GM21529 (cell line): ENCODE measurements around the gene POLR1E.

Source experiments
- ATAC-seq: cut with Tn5 transposase; IDR thresholded peaks from one replicate; pipeline ENCODE4 v1.9.1; 2021; ENCODE audit not compliant: unreplicated experiment

POLR1E gene

DNA sequence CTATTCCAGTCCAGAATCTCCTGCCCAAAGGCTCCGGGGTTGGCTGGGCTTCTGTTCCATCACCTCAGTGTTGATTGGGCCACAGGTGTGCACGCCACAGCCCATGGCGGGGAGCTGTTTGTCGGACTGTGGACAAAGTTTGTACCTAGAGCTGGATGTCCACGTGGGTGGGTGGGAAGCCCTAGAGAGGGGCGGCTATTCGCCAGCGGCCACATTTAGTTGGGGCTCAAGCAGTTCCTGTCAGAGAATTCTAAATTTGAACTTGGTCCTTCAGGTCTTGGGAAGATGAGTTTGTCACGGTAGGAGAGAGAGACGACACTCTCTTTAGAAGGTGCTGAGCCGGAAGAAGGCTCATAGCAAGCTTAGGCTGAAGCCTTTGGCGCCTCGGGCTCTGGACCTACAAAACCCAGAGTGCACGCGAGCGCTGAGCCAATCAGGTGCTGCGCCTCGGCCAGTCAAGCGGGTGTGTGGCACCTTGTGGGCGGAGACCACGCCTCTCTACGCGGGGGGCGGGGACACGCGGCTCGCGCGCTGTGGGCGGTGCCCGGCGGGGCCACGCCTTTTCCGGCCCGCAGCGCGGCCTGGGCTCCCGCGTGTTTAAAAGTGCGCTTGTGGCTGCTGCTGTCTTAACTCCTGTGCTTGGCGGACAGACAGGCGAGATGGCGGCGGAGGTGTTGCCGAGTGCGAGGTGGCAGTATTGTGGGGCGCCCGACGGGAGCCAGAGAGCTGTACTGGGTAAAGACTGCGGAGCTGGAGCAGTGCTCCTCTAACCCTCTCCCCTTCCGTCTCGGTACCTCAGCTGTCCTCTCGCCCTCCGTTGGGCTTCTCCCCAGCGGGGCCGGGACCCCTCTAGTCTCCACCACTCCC is at the start of gene POLR1E:
Gene POLR1E, plus strand, starts transcription at position 560 of the 867 bp plus-strand sequence. Its CDS starts 100 bp downstream, at position 660.
- ATAC-seq: peak; percentile 95

DNA sequence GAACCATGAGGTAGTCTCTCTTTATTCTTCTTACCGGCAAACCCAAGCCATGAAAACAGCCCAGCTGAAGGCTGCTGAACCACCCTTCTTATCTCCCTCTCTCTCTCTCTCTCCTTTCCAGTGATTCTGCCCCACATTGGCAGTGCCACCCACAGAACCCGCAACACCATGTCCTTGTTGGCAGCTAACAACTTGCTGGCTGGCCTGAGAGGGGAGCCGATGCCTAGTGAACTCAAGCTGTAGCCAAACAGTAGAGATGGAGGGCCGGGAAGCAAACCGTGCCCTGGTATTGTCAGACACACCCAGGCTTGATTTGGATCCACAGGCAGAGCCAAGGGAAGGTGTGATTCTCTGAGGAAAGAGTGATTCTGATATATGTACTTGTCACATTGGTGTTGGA is 49.2 kb upstream of the POLR1E start:
- no peak for ATAC-seq

DNA sequence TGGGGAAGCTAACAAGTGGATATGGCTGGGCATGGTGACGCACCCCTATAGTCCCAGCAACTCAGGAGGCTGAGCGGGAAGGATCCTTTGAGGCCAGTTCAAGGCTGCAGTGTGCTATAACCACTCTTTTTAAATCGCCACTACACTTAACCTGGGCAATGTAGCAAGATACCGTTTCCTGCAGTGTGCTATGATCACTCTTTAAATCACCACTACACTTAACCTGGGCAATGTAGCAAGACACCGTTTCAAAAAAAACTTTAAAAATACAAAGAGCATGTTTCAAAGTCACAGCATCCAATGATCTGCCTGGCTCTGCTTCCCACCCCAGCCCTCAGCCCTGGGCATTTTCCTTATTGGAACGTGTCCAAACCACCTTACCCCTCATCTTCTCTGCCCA is 48.7 kb upstream of the POLR1E start:
- ATAC-seq: no peak

GRCh38 chr9:37437621-37438020 is 48.1 kb upstream of the POLR1E start:
- no peak for ATAC-seq

DNA sequence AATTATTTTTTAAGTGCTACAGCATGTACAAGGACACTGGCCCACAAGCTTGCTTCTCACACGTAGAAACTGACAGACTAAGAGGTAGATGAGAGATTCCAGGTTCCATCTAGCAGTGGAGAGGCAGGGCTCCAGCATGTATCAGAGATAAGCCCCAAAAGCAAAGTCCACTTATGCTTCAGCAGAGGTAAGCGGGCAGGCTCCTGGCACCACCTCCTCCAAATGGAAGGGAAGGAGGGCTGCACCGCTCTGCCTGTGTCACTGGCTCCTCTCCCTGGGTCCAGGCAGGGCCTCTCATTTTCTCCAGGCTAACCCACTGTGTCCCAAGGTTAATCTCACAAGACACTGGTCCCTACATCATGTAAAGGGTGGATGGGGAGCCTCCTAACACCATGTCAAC is 47.4 kb upstream of the POLR1E start:
- ATAC-seq: no peak

DNA sequence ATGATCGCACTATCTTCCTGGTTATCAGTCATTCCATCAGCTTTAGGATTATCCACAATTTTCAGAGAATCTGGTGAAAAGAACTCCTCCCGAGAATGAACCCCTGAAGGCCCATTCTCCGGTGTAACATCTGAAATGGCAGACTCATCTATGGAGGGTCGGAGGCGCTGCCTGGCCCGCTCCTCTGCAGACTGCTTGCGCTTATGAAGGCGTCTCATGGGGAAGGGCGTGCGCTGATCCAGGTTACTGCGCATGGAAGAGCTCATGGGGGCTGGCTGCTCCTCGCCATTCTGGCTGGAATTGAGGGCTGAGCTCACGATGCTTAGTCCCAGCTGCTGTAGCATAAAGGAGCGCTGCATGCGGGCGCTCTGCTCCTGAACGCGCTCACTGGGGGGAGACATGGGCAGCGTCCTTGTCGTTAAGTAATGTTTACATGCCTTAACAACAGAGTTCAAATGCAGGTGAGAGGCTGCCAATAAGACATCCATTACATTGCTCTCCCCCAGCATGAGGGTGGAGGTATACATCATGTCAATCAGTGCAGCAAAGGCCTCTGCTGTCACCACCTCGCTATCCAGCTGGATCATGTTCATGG is 43.9 kb upstream of the POLR1E start:
- ATAC-seq: no peak

GRCh38 chr9:37442556-37442955 is 43.2 kb upstream of the POLR1E start:
- ATAC-seq: no peak

GRCh38 chr9:37443566-37443965 is 42.2 kb upstream of the POLR1E start:
- ATAC-seq: no peak

GRCh38 chr9:37444890-37445289 is 40.9 kb upstream of the POLR1E start:
- ATAC-seq: no peak

GRCh38 chr9:37445832-37446231 is 39.9 kb upstream of the POLR1E start:
- no peak for ATAC-seq

DNA sequence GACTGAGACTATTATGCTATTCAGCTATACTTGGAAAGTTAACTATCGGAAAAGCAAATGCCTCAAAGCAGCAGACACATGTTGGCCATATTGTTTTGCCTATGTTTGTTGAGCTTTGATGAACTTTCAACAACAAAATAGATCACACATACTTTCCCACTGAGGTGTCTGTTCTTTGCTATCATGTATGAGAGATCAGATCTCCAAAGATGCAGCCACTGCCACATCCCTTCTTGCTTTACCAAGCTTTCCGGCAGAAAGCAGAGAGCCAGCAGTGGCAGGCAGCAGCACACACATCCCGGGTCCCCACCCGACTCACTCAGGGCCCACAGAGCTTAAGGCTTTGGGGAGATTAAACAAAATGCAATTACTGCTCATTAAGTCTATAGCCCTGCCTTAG is 39.3 kb upstream of the POLR1E start:
- no peak for ATAC-seq

- ATAC-seq: no peak
Observed at GRCh38 chr9:37447111-37447510, 38.6 kb upstream of the POLR1E start.

- ATAC-seq: no peak
Observed at GRCh38 chr9:37449862-37450632, 35.7 kb upstream of the POLR1E start.

GRCh38 chr9:37451628-37452027 is 34.1 kb upstream of the POLR1E start:
- ATAC-seq: no peak

GRCh38 chr9:37452611-37453010 is 33.1 kb upstream of the POLR1E start:
- ATAC-seq: no peak

GRCh38 chr9:37453827-37454226 is 31.9 kb upstream of the POLR1E start:
- no peak for ATAC-seq

GRCh38 chr9:37454238-37454637 is 31.5 kb upstream of the POLR1E start:
- no peak for ATAC-seq

GRCh38 chr9:37455884-37456647 is 29.7 kb upstream of the POLR1E start:
- ATAC-seq: no peak

DNA sequence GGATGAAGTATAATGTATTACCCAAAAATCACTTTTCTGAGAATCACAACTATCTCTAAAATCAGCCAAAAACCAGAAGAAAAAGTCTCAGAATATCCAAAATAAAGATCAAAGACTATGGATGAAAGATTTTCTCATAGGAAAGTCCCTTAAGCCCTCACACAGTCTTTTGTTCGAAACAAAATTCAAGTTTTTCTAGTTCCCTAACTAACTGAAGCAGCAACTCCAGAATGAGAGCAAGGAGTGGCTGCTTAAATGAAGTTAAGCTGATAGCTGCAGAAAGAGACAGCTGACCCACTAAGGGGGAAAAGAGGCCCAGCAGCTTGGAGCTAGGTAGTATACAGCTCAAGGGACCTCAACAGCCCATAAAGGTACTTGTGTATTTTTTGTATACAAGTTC is 28.9 kb upstream of the POLR1E start:
- no peak for ATAC-seq

DNA sequence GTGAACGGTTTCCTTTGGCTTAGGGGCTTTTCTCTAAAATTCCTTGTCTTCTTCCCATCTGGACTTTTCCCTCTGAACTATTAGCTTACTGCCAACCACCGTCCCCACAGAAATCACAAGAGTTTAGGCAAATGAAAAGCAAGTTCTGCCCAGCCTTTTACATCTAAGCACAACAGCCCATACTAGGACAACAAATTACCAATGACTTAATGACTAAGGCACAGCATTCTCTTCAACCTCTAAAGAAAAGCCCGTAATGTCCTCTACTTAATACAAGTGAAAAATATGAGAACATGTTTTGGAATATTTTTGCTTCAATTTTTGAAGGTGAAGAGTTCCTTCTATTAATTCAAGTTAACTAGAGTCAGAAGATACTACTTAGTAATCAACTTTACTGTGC is 21.7 kb upstream of the POLR1E start:
- ATAC-seq: no peak
